Measurements from ENCODE around the gene TBCB. TPM values are rescaled to one million over a fixed set of nuclear protein-coding genes. Genes with fewer than 3 reads are reported as not detected.

TBCB gene
- total RNA-seq (2014; rRNA removed; shearing (Covaris generic)) = 309 and 326 TPM in 2 replicates

DNA sequence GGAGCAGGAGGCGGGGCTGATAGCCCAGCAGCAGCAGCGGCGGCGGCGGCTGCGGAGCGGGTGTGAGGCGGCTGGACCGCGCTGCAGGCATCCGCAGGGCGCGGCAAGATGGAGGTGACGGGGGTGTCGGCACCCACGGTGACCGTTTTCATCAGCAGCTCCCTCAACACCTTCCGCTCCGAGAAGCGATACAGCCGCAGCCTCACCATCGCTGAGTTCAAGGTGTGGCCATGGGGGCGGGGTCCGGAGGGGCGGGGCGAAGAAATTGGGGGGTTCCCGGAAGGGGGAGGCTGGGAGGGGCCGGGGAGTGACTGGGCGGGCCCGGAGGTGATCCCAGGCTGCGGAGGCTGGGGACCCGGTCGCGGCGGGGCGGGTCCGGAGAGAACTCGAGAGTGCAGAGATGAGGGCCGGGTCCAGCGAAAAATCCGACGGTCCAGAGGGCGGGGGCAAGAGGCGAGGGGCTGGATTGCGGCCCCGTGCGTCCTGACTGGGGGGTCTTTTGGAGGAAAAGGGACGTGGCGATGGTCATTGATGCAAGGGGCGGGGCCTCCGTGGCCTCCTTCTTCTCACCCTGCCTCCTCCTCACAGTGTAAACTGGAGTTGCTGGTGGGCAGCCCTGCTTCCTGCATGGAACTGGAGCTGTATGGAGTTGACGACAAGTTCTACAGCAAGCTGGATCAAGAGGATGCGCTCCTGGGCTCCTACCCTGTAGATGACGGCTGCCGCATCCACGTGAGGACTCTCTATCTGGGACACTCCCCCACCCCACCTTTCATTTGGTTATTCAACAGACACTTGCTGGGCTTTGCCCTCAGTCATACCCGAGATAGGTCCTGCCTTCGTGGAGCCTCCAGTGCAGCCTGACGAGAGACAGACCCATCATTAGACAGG is at the start of gene TBCB:
Gene TBCB (plus strand): TSS at position 16 of the 891 bp plus-strand sequence. CDS start 93 bp downstream, at position 109.

GRCh38 chr19:36110487-36111199 is 4.6 kb upstream of the TBCB start, which contains the start of gene OVOL3:
TSS of gene OVOL3 (plus strand) at chr19:36111143. CDS start at chr19:36111203, 60 bp downstream.

DNA sequence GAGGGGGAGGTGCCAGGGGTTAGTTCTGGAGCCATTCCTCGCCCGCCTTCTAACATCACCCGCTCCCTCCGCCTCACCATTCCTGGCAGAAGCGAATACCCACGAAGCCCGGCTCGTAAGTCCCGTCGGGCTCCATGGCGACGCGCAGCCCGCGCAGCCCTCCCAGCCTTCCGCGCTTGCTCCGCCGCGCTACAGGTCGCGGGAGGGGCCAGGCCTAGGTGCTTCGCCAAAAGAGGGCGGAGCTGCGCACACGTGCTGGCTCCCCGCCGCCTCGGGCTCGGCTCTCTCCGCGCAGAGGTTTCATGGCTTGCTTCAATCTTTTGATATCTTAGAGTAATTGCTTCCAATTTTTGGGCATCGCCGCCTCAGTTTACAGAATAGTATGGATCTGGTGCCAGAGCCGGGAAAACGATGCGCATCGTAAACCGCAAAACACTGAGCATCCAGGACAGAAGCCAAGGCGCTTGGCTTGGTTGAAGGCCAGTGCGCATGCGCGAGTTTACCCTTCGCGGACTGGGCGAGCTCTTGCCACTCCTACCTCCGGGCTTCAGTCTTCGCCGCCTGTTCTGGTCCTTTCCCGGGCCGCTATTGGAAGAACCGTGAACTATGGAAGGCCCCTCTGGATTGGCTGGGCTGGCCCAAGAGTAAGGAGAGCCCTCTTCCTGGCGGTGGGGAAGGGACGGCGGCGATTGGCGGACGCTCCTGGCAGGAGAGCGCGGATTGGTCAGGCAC is 381 bp upstream of the TBCB start, which contains the start of gene POLR2I:
Gene POLR2I (minus strand): TSS at position 155 of the 732 bp plus-strand sequence. CDS start 19 bp downstream, at position 136.

DNA sequence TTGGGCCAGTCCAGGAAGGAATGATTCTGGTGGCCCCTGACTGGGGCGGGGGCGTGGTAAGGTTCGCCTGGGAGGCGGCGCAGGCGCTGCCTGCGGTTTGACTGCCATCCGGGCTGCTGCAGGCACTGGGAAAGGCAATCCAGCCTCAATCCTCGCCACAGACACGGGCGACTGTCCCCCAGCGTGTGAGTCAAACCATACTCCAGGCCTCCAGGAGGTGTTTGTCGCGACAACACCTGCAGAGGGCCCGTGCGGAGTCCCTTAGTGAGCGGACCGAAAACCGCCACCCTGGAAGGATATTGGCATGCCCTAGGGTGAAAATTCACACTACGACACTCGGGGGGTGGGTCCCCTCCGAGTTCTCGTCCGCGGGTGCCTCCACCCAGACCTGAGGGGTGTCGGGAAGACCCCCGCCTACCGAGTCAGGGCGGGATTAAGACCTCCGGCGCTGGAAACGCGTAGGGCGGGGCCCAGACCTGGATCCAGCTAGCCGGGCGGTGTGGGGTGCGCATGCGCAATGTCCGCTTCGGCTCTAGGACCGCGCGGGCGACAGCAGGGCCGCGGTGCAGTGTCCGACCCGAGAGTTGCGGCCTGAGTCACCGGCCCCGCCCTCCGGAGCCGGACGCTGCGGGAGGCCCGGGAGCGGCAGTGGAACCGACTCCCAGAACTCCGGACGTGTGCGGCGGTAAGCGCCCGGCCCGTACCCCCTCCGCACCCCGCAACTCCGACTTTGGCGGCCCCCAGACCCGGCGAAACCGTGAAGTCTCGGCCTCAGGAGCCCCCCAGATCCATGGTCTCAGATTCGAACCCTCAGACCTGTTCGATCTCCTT is 24.4 kb downstream of the TBCB start, which contains the start of gene CAPNS1:
Gene CAPNS1 (plus strand): TSS at position 594 of the 831 bp plus-strand sequence. CDS start 946 bp downstream, outside the sequence.

DNA sequence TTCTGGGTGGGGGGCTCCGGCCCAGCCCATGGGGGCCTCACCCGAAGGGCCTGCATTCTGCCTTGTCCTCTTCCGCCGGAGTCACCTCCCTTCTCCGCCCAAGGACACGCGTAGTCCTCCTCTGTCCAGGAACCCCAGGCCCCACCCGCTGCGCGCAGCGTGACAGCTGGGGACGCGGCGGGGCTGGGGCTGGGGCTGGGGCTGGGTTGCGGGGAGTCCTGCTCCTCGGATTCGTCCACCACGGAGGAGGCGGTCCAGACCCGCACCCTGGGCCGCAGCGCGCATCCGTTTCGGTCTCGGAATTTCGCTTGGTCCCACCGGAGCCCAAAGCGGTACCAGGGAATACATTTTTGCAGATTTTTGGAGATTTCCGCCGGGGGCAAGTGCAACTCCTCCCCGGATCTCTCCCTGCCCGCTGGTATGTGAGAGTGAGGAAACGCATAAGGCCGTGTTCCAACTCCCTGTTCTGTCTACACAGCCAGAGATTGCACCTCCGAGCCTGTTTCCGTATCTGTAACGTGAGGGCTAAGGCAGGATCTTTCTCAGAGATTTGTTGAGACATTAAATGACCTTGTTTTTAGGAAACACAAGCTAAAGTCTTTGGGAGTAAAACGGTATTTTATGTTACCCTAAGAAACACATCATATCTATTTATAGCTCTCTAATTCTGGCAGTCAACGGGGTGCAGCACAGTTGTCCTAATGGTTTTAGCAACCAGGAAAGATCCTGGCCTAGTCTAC is 37.3 kb downstream of the TBCB start, which contains the start of gene COX7A1:
Gene COX7A1 (minus strand): TSS at position 96 of the 740 bp plus-strand sequence. CDS start 40 bp downstream, at position 56.

Other genes with a start within 250 kb of the TBCB start
- 5.3 and 7.0 TPM in 2 replicates for gene APLP1, start 246.9 kb upstream of the TBCB start, total RNA-seq (2014; rRNA removed; shearing (Covaris generic))
- 4.6 and 9.6 TPM in 2 replicates for gene NFKBID, start 214.9 kb upstream of the TBCB start, total RNA-seq (2014; rRNA removed; shearing (Covaris generic))
- 1.2 TPM in 1 of 2 replicates, not detected in the other for gene HCST, start 212.9 kb upstream of the TBCB start, total RNA-seq (2014; rRNA removed; shearing (Covaris generic))
- not detected in 2 replicates for gene TYROBP, start 207.2 kb upstream of the TBCB start, total RNA-seq (2014; rRNA removed; shearing (Covaris generic))
- gene LRFN3, start 179.1 kb upstream of the TBCB start, total RNA-seq (2014; rRNA removed; shearing (Covaris generic)) = 2.1 TPM in 2 replicates
- 33.0 and 39.2 TPM in 2 replicates for gene SDHAF1, start 120.3 kb upstream of the TBCB start, total RNA-seq (2014; rRNA removed; shearing (Covaris generic))
- 0.19 TPM in 1 of 2 replicates, not detected in the other for gene SYNE4, start 106.7 kb upstream of the TBCB start, total RNA-seq (2014; rRNA removed; shearing (Covaris generic))
- 26.7 and 54.3 TPM in 2 replicates for gene ALKBH6, start 101.3 kb upstream of the TBCB start, total RNA-seq (2014; rRNA removed; shearing (Covaris generic))
- gene CLIP3, start 82.6 kb upstream of the TBCB start, total RNA-seq (2014; rRNA removed; shearing (Covaris generic)) = 4.0 and 5.8 TPM in 2 replicates
- gene THAP8, start 61.2 kb upstream of the TBCB start, total RNA-seq (2014; rRNA removed; shearing (Covaris generic)) = 3.1 and 3.2 TPM in 2 replicates
- 11.6 and 12.5 TPM in 2 replicates for gene WDR62, start 60.6 kb upstream of the TBCB start, total RNA-seq (2014; rRNA removed; shearing (Covaris generic))
- not detected in 2 replicates for gene OVOL3, start 4.3 kb upstream of the TBCB start, total RNA-seq (2014; rRNA removed; shearing (Covaris generic))
- 181 and 195 TPM in 2 replicates for gene POLR2I, start 593 bp upstream of the TBCB start, total RNA-seq (2014; rRNA removed; shearing (Covaris generic))
- gene CAPNS1, start 24.6 kb downstream of the TBCB start, total RNA-seq (2014; rRNA removed; shearing (Covaris generic)) = 358 and 397 TPM in 2 replicates
- gene COX7A1, start 37.0 kb downstream of the TBCB start, total RNA-seq (2014; rRNA removed; shearing (Covaris generic)) = not detected in 2 replicates
- gene ZNF565, start 99.2 kb downstream of the TBCB start, total RNA-seq (2014; rRNA removed; shearing (Covaris generic)) = 2.3 and 2.8 TPM in 2 replicates
- gene ZNF146, start 99.6 kb downstream of the TBCB start, total RNA-seq (2014; rRNA removed; shearing (Covaris generic)) = 84.9 and 94.3 TPM in 2 replicates